Measurements from ENCODE around the gene CWC27.

Gene CWC27

GRCh38 chr5:64792469-64792868 is 23.7 kb downstream of the CWC27 start:
- no peak for DNase-seq (ENCODE audit: low read depth)
- TF ChIP-seq, protein P1, sequence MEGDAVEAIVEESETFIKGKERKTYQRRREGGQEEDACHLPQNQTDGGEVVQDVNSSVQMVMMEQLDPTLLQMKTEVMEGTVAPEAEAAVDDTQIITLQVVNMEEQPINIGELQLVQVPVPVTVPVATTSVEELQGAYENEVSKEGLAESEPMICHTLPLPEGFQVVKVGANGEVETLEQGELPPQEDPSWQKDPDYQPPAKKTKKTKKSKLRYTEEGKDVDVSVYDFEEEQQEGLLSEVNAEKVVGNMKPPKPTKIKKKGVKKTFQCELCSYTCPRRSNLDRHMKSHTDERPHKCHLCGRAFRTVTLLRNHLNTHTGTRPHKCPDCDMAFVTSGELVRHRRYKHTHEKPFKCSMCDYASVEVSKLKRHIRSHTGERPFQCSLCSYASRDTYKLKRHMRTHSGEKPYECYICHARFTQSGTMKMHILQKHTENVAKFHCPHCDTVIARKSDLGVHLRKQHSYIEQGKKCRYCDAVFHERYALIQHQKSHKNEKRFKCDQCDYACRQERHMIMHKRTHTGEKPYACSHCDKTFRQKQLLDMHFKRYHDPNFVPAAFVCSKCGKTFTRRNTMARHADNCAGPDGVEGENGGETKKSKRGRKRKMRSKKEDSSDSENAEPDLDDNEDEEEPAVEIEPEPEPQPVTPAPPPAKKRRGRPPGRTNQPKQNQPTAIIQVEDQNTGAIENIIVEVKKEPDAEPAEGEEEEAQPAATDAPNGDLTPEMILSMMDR (IDR thresholded peaks at IDR 0.05; ENCODE audit: low read depth, low read length, missing control alignments), result no peak
- in situ Hi-C loops (cut with HindIII; ENCODE audit: low sequenced_read_pairs), result no loop called here
- no peak overlapping the region for H3K4me3 ChIP-seq (ENCODE audit: low read depth, low read length)

- DNase-seq (ENCODE audit: low read depth), result no peak
- in situ Hi-C loops (cut with HindIII; ENCODE audit: low sequenced_read_pairs), result no loop called here
- TF ChIP-seq, protein P1 (IDR thresholded peaks at IDR 0.05; ENCODE audit: low read depth, low read length, missing control alignments), result no peak
- H3K4me3 ChIP-seq (ENCODE audit: low read depth, low read length), result no peak overlapping the region
Observed at GRCh38 chr5:64794053-64794770, 25.5 kb downstream of the CWC27 start.

- H3K4me3 ChIP-seq (ENCODE audit: low read depth, low read length), result no peak overlapping the region
- TF ChIP-seq, protein P1 (IDR thresholded peaks at IDR 0.05; ENCODE audit: low read depth, low read length, missing control alignments), result no peak
- in situ Hi-C loops (cut with HindIII; ENCODE audit: low sequenced_read_pairs), result no loop called here
- DNase-seq (ENCODE audit: low read depth), result no peak
Observed at GRCh38 chr5:64796301-64796700, 27.6 kb downstream of the CWC27 start.

DNA sequence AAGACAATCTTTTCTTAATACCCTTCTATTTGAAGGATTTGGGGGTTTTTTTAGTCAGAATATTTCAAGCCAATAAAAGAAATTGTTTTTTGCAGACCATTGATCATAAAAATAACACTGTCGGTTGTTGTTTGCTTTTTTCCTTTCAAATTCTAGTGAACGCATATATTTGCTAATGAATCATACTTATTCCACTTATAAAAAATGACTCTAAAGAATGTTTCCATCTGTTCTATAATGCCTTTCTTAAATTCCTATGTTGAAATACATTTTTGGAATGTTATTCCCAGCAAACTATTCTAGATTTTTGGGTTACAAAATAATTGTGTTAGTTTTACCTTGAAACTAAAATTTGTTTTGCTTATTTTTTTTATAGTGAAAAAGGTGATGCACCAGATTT is 32.2 kb downstream of the CWC27 start:
- in situ Hi-C loops (cut with HindIII; ENCODE audit: low sequenced_read_pairs), result loop anchor here (25.0 kb wide), 3 partner anchors 311 to 686 kb away; partner anchors contain the start of gene ADAMTS6

GRCh38 chr5:64806537-64806936 is 37.8 kb downstream of the CWC27 start:
- TF ChIP-seq, protein P1 (IDR thresholded peaks at IDR 0.05; ENCODE audit: low read depth, low read length, missing control alignments), result no peak
- no peak overlapping the region for H3K4me3 ChIP-seq (ENCODE audit: low read depth, low read length)
- DNase-seq (ENCODE audit: low read depth), result no peak
- in situ Hi-C loops (cut with HindIII; ENCODE audit: low sequenced_read_pairs), result loop anchor here (25.0 kb wide), 3 partner anchors 306 to 681 kb away; partner anchors contain the start of gene ADAMTS6

More for the DNA sequence above, 32.2 kb downstream of the CWC27 start:
- H3K4me3 ChIP-seq (ENCODE audit: low read depth, low read length), result no peak overlapping the region
- TF ChIP-seq, protein P1 (IDR thresholded peaks at IDR 0.05; ENCODE audit: low read depth, low read length, missing control alignments), result no peak
- no peak for DNase-seq (ENCODE audit: low read depth)

DNA sequence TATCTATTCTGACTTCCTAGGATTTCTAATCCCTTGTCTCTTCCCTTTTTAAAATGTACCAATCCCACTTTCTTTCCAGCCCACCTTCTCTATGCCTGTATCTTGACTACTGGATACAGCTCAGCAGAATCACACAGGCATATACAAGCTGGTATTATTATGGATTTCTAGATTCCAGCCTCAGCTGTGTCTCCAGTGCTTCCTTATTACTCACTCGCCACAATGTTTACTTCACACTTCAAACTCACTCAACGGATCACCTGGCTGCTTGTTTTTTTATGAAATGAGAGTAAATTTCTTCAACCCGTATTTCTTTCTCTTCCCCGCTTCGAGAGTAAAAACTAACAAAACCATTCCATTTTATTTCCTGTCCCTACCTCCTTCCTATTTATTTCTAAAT is 38.8 kb downstream of the CWC27 start:
- H3K4me3 ChIP-seq (ENCODE audit: low read depth, low read length), result no peak overlapping the region
- TF ChIP-seq, protein P1 (IDR thresholded peaks at IDR 0.05; ENCODE audit: low read depth, low read length, missing control alignments), result no peak
- no peak for DNase-seq (ENCODE audit: low read depth)
- in situ Hi-C loops (cut with HindIII; ENCODE audit: low sequenced_read_pairs), result loop anchor here (25.0 kb wide), 3 partner anchors 305 to 680 kb away; partner anchors contain the start of gene ADAMTS6

Data from astrocyte of the cerebellum (primary cell).